Cerebellar nuclear complex (tissue), 1 donor: ENCODE measurements around the gene EEF2.
"Not testable (repeated sequence)": the region's sequence is repeated elsewhere in the genome, so short reads cannot be mapped to it uniquely, and the experiment has no call there.

Source experiments
- DNase-seq, 2 experiments: peaks; one replicate each; lab custom pipeline; 2025; lab: John Stamatoyannopoulos, UW

The EEF2 gene

DNA sequence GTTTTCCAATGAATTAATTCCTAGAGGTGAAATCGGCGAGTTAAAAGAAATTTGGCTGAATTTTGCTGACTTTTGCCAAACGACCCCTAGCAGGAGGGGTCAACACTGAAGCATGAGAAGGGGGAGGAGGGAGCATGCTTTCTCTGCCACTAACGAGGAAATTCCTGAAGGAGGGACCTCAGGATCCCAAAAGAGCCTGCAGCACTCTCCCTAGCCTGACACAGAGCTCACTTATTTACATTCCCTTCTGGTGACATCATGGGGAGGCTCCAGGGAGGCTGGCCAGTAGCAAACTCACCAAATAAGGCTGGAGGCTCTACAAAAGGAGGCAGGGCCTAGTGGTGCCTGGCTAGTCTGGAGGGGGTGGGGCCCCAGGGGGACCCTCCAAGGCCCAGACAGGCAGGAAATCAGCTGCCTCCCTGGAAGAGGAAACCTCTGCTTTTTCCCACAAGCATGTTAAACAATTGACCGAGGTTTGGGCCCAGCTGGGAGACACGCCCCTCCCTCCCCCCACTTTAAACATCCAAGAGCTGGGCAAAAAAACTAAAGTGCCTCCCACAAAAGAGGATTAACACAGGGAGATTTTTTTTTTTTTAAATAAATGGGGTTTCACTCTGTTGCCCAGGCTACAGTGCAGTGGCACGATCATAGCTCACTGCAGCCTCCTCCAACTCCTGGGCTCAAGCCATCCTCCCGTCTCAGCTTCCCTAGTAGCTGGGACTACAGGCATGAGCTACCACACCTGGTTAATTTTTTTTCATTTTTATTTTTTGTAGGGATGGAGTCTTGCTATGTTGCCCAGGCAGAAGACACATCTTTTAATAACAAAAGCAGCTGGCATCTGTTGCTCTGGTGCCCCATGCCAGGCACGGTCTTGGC is 16.5 kb downstream of the EEF2 start:
- DNase-seq, result no peak

- not testable (repeated sequence) for DNase-seq
Observed at GRCh38 chr19:3967983-3968382, 17.3 kb downstream of the EEF2 start.

GRCh38 chr19:3966051-3967017 is 18.9 kb downstream of the EEF2 start:
- no peak for DNase-seq

DNA sequence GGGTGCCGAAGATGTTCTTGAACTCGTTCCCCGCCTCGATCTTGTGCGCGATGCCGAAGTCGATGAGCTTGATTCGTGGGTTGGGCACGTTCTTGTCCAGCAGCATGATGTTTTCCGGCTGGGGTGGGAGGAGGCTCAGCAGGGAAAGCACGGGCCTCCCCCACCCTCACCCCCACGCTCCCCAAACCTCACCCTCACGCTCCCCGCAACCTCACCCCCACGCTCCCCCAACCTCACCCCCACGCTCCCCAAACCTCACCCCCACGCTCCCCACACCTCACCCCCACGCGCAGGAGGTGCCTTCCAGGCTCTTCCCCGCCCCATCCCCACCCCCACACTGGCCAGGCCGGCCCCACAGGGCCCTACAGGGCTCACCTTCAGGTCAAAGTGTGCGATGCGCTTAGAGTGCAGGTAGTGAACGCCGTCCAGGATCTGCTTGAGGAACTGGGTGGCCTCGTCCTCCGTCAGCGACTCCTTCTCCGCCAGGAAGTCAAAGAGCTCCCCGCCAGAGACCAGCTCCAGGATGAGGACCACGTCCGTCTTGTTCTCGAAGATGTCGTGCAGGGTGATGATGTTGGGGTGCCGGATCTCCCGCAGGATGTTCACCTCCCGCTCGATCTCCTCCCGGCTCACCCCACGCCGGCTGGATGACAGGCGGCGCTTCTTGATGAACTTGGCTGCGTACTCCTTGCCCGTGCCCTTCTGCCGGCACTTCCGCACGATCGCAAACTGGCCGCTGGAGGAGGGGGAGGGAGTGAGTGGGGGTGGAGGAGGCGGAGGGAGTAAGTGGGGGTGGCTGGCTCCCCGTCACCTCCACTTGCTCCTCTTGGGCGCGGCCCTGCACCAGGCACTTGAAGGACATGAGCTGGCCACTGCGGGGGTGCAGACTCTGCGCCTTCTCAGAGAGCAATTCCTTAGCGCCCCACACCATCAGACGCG is 20.7 kb downstream of the EEF2 start:
- DNase-seq, result no peak

GRCh38 chr19:3963458-3964255 is 21.6 kb downstream of the EEF2 start:
- no peak for DNase-seq

- no peak for DNase-seq
Observed at GRCh38 chr19:3961007-3961406, 24.3 kb downstream of the EEF2 start.

GRCh38 chr19:3959766-3960131 is 25.5 kb downstream of the EEF2 start:
- no peak for DNase-seq

DNA sequence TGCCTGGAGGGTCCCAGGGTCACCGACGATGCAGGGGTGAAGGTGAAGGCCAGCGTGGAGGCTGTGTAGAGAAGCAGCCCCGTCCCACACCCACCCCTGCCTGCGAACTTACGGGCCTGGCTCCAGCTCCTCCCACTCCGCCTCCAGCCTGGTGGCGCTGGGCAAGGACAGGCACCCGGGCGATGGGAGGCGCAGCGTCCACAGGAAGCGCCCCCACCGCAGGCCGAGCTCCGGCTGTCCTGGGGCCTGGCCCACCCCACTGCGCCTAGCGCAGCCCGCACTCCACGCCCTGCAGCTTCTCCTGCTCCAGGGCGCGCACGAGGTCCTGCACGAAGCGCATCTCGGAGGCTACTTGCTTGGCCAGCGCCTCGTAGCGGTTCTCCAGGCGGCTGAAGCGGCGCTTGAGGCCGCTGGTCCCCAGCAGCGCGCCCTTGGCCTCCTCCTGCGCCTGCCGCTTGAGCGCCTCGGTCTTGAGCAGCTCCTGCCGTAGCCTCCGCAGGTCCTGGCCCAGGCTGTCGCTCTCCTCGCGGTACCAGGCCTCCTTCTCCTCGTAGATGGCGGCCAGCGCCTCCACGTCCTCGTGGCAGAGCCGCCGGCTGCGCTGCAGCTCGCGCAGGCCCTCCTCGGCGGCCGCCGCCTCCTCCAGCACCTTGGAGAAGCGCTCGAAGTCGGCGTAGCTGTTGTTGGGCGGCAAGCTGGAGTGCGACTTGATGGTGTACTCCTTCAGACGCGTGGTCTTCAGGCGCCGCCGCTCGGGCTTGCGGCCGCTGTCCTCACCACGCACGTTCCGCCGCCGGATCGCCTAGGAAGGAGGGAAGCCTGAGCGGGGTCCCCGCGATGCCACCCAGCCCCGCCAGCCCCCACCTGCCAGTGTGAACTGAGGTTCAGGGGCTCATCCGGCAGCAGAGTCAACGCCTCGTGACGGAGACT is 26.2 kb downstream of the EEF2 start:
- no peak for DNase-seq

DNA sequence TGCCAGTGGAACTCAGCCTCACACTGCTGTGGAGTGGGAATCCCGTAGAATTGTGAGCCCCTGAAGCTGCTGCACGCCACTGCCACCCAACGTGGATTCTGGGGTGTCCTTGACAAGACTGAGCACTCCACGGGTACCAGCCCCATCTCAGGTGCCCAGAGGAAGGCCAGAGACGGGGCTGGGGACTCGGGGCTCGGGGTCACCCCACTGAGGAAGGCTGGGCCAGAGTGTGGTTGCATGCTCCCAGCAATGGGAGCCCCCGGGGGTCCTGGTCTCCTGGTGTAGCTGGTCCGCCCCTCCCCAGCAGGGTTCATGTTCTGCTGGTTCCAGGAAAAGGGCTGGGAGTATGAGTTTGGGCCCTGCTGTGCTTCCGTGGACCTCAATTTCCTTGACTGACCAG is 29.6 kb downstream of the EEF2 start:
- DNase-seq, result no peak

DNA sequence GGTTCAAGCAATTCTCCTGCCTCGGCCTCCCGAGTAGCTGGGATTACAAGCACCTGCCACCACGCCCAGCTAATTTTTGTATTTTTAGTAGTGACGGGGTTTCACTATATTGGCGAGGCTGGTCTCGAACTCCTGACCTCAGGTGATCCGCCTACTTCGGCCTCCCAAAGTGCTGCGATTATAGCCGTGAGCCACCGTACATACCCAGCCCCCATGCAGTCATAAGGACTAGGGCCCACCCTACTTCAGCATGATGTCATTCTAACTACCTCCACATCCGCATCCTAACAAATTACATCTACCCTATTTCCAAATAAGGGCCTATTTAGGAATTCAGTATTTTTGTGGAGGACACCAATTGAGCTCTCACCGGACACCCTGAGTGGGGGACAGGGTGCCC is 30.0 kb downstream of the EEF2 start:
- DNase-seq, result not testable (repeated sequence)

DNA sequence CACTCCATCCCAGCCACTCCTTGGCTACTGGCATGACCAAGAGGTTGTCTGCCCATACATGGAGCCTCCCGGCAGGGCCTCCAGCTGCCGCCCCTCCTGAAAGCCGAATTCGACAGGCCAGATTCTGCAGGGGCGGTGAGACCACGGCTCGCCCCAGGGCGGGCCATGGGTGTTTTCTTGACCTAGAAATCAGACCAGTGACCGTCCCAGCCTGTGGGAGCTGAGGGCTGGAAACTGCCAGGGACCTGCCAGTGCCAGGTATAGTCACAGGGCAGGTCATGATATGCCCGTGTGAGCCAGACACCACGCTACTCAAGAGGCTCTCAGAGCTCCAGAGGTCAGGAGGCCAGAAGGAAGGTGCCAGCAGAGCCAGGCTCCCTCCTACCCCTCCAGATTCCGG is 31.2 kb downstream of the EEF2 start:
- DNase-seq, result no peak

DNA sequence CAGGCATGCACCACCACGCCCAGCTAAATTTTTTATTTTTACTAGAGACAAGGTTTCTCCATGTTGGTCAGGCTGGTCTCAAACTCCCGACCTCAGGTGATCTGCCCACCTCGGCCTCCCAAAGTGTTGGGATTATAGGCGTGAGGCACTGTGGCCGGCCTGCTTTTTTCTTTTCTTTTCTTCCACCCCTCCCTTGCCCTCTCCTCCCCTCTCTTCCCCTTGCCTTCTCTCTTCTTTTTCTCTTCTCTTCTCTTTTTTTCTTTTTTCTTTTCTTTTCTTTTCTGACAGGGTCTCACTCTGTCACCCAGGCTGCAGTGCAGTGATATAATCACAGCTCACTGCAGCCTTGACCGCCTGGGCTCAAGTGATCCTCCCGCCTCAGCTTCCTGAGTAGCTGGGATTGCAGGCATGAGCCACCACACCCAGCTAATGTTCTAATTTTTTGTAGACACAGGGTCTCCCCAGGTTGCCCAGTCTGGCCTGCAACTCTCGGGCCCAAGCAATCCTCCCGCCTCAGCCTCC is 32.4 kb downstream of the EEF2 start:
- not testable (repeated sequence) for DNase-seq

- peak in 1 of 2 experiments; percentile 48 for DNase-seq
Observed at GRCh38 chr19:3950871-3951861, 34.1 kb downstream of the EEF2 start.

GRCh38 chr19:3949997-3950859 is 35.0 kb downstream of the EEF2 start:
- no peak for DNase-seq

GRCh38 chr19:3949294-3949693 is 36.0 kb downstream of the EEF2 start:
- DNase-seq, result no peak

- not testable (repeated sequence) for DNase-seq
Observed at GRCh38 chr19:3947316-3947933, 37.8 kb downstream of the EEF2 start.

GRCh38 chr19:3945838-3946237 is 39.4 kb downstream of the EEF2 start:
- no peak for DNase-seq
